ENCODE results near the gene KLRC3.

- TF ChIP-seq CTCF (IDR thresholded peaks at IDR 0.05; ENCODE audit: low read length): no peak
- no peak for TF ChIP-seq EZH2 (IDR thresholded peaks at IDR 0.05; ENCODE audit: borderline replicate concordance, low read length)
Observed at GRCh38 chr12:10454531-10454930, 34.1 kb upstream of the KLRC3 start.

Measured in OCI-LY1 (cell line).